Measurements from ENCODE around the gene ANKMY2.

Gene ANKMY2

DNA sequence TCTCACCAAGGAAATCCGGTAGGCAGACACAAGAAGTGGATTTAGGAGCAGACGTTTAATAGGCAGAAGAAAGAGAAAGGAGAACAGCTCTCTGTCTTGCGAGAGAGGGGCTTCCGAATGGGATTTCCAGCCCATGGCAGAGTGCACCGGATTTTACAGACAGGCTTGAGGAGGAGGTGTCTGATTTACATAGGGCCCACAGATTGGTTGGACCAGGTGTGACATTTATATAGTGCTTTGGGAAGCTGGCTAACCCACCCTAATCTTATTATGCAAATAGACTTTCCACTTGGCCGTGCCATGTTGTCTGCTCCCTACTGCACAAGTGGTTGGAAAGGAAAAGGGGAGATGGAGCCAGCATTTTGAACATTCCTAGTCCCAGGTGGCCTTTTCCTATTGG is 57.8 kb downstream of the ANKMY2 start:
- Histone ChIP-seq H3K9me3 (ENCODE audit: severe bottlenecking) (no peaks in the 10 kb centered on the region), H3K4me1 (ENCODE audit: insufficient read depth, poor library complexity, severe bottlenecking) (no peaks in the 10 kb centered on the region), H3K27ac (ENCODE audit: poor library complexity, severe bottlenecking) (no peak overlapping the region), H3K4me3 (ENCODE audit: severe bottlenecking) (no peak overlapping the region), H3K36me3 (ENCODE audit: low read depth) (no peaks in the 10 kb centered on the region), H3K27me3 (ENCODE audit: insufficient read depth, poor library complexity, severe bottlenecking) (no peaks in the 10 kb centered on the region)
- no peak for ATAC-seq (ENCODE audit: low read depth)
- TF ChIP-seq, protein P1, sequence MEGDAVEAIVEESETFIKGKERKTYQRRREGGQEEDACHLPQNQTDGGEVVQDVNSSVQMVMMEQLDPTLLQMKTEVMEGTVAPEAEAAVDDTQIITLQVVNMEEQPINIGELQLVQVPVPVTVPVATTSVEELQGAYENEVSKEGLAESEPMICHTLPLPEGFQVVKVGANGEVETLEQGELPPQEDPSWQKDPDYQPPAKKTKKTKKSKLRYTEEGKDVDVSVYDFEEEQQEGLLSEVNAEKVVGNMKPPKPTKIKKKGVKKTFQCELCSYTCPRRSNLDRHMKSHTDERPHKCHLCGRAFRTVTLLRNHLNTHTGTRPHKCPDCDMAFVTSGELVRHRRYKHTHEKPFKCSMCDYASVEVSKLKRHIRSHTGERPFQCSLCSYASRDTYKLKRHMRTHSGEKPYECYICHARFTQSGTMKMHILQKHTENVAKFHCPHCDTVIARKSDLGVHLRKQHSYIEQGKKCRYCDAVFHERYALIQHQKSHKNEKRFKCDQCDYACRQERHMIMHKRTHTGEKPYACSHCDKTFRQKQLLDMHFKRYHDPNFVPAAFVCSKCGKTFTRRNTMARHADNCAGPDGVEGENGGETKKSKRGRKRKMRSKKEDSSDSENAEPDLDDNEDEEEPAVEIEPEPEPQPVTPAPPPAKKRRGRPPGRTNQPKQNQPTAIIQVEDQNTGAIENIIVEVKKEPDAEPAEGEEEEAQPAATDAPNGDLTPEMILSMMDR (IDR thresholded peaks at IDR 0.05; ENCODE audit: poor library complexity, severe bottlenecking): no peak
- DNase-seq (ENCODE audit: low spot score): no peak

DNA sequence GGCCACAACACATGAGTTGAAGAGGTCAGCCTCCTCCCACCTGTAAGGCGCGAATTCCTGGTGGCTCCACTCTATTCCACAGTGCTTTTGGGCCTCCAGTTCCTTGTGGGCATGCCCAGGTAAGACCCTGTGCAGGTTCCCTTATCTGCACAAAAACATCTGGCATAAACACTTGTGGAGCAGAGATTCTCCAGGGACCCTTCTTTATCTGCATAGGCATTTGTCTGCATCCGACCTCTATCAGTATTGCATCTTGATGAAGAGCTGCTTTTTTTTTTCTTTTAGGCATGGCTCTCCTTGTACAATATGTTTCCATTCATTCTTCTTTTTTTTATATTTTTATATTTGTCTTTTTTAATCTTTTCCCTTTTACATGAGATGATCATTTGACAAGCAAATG is 58.4 kb downstream of the ANKMY2 start:
- TF ChIP-seq, protein P1 (IDR thresholded peaks at IDR 0.05; ENCODE audit: poor library complexity, severe bottlenecking): no peak
- no peak for ATAC-seq (ENCODE audit: low read depth)
- H3K27ac ChIP-seq (ENCODE audit: poor library complexity, severe bottlenecking): no peak overlapping the region
- H3K4me1 ChIP-seq (ENCODE audit: insufficient read depth, poor library complexity, severe bottlenecking): no peaks in the 10 kb centered on the region
- DNase-seq (ENCODE audit: low spot score): no peak
- no peaks in the 10 kb centered on the region for H3K27me3 ChIP-seq (ENCODE audit: insufficient read depth, poor library complexity, severe bottlenecking)
- no peak overlapping the region for H3K4me3 ChIP-seq (ENCODE audit: severe bottlenecking)
- no peaks in the 10 kb centered on the region for H3K36me3 ChIP-seq (ENCODE audit: low read depth)
- no peaks in the 10 kb centered on the region for H3K9me3 ChIP-seq (ENCODE audit: severe bottlenecking)

DNA sequence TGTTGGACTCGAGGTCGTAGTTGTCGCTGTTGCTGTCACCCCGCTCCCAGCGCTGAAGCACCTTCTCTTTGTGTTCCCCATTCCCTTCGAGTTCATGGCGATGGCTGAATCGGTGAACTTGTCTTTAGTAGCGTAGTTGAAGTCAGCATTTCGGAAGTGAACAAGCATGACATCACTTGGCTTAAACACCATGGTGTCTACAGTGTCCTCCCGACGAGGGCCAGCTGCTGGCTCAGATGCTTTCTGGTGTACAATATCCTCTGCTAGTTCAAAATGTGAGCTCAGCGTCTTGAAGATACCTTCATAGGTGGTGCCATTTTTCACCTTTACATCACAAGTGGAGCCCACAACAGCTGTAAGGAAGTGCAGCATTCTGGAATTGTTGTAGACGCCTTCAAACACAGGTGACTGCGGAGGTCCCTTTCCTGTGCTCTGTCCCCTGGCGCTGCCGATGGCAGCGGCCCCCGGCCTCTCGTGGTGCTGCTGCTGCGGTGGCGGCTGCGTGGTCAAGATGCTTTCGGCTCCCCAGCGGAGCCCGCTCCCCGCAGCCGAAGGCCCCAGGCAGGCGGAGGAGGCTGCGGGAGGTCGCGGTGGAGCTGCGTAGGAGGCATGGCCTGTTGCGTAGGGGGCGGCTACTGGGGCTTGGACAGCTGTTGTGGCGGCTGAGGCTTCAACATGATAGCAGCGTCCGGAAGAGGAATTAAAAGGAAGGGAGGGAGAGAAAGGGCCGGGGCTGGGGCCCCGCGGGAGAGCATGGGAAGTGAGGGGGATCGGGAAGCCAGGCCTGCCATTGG is 59.3 kb downstream of the ANKMY2 start:
- Histone ChIP-seq H3K4me3 (ENCODE audit: severe bottlenecking) (no peak overlapping the region), H3K9me3 (ENCODE audit: severe bottlenecking) (no peaks in the 10 kb centered on the region)
- DNase-seq (ENCODE audit: low spot score): no peak

GRCh38 chr7:16585540-16585939 is 60.0 kb downstream of the ANKMY2 start:
- DNase-seq (ENCODE audit: low spot score) (no peak), ATAC-seq (ENCODE audit: low read depth) (no peak)
- Histone ChIP-seq H3K36me3 (ENCODE audit: low read depth) (no peaks in the 10 kb centered on the region), H3K9me3 (ENCODE audit: severe bottlenecking) (no peaks in the 10 kb centered on the region), H3K27me3 (ENCODE audit: insufficient read depth, poor library complexity, severe bottlenecking) (no peaks in the 10 kb centered on the region), H3K27ac (ENCODE audit: poor library complexity, severe bottlenecking) (no peak overlapping the region), H3K4me3 (ENCODE audit: severe bottlenecking) (no peak overlapping the region), H3K4me1 (ENCODE audit: insufficient read depth, poor library complexity, severe bottlenecking) (no peaks in the 10 kb centered on the region)
- TF ChIP-seq, protein P1 (IDR thresholded peaks at IDR 0.05; ENCODE audit: poor library complexity, severe bottlenecking): no peak

More for the DNA sequence above, 59.3 kb downstream of the ANKMY2 start:
- no peak overlapping the region for H3K27ac ChIP-seq (ENCODE audit: poor library complexity, severe bottlenecking)
- TF ChIP-seq, protein P1 (IDR thresholded peaks at IDR 0.05; ENCODE audit: poor library complexity, severe bottlenecking): no peak
- H3K4me1 ChIP-seq (ENCODE audit: insufficient read depth, poor library complexity, severe bottlenecking): no peaks in the 10 kb centered on the region
- H3K36me3 ChIP-seq (ENCODE audit: low read depth): no peaks in the 10 kb centered on the region
- ATAC-seq (ENCODE audit: low read depth): no peak
- H3K27me3 ChIP-seq (ENCODE audit: insufficient read depth, poor library complexity, severe bottlenecking): no peaks in the 10 kb centered on the region

- Histone ChIP-seq H3K9me3 (ENCODE audit: severe bottlenecking) (no peaks in the 10 kb centered on the region), H3K4me3 (ENCODE audit: severe bottlenecking) (no peak overlapping the region), H3K27ac (ENCODE audit: poor library complexity, severe bottlenecking) (no peak overlapping the region), H3K4me1 (ENCODE audit: insufficient read depth, poor library complexity, severe bottlenecking) (no peaks in the 10 kb centered on the region), H3K36me3 (ENCODE audit: low read depth) (no peaks in the 10 kb centered on the region), H3K27me3 (ENCODE audit: insufficient read depth, poor library complexity, severe bottlenecking) (no peaks in the 10 kb centered on the region)
- DNase-seq (ENCODE audit: low spot score) (no peak), ATAC-seq (ENCODE audit: low read depth) (no peak)
- TF ChIP-seq, protein P1 (IDR thresholded peaks at IDR 0.05; ENCODE audit: poor library complexity, severe bottlenecking): no peak
Measured at GRCh38 chr7:16583834-16584233, 61.7 kb downstream of the ANKMY2 start.

Data from RWPE2 (cell line).